Activated naive CD8-positive, alpha-beta T cell treated with anti-CD3 and anti-CD28 coated beads, Interleukin-2, amount 50 U/mL, for 24 hours (primary cell): ENCODE measurements around the gene ARHGAP10.

ENCODE experiments used
- ATAC-seq: fragments of 150-1000 bp; cut with Tn5 transposase; one replicate; pipeline ENCODE4 v1.10.0; 2021
- DNase-seq: peaks from one replicate; pipeline ENCODE4 v3.0.0; 2021
- H3K27ac Mint-ChIP-seq: one replicate; pipeline ENCODE4 v1.8.0; 2021; ENCODE audit warnings: mild to moderate bottlenecking, mixed read lengths
- H3K27me3 Mint-ChIP-seq: one replicate; pipeline ENCODE4 v1.8.0; 2021; ENCODE audit warnings: mixed read lengths
- H3K36me3 Mint-ChIP-seq: one replicate; pipeline ENCODE4 v1.8.0; 2021; ENCODE audit warnings: low read depth, mixed read lengths
- H3K4me1 Mint-ChIP-seq: one replicate; pipeline ENCODE4 v1.8.0; 2021; ENCODE audit warnings: mixed read lengths
- H3K4me3 Mint-ChIP-seq: one replicate; pipeline ENCODE4 v1.8.0; 2021; ENCODE audit warnings: mild to moderate bottlenecking, moderate library complexity, mixed read lengths
- H3K9me3 Mint-ChIP-seq: one replicate; pipeline ENCODE4 v1.8.0; 2021; ENCODE audit warnings: mixed read lengths

Gene ARHGAP10

GRCh38 chr4:147717878-147718277 lies 14.0 kb upstream of the ARHGAP10 start:
- Mint-ChIP-seq H3K27ac (no peak overlapping the region), H3K4me1 (no peaks in the 10 kb centered on the region), H3K4me3 (no peak overlapping the region), H3K27me3 (peaks cover 7% of the 10 kb centered on the region), H3K9me3 (no peaks in the 10 kb centered on the region), H3K36me3 (no peaks in the 10 kb centered on the region)
- ATAC-seq, result no peak
- no peak for DNase-seq

DNA sequence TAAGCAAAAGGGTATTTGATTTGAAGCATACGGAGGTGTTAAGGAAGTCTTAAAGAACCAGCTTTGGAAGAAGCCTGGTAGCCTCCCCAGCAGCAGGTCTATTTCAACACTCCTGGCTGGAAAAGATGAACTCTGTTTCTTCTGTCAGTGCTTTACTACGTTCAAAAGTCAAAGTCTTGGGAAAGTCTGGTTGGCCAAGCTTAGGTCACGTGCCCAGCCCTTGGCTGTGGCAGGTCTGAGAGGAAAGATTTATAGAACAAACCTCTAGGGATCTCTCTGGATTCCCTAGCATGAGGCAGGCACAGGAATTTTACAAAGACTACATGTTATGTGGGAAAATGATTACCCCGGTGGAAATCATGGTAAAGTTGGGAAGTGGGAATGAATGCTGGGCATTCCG lies 8.6 kb upstream of the ARHGAP10 start:
- Mint-ChIP-seq H3K27me3 (peaks cover 4% of the 10 kb centered on the region), H3K9me3 (no peaks in the 10 kb centered on the region), H3K4me1 (no peaks in the 10 kb centered on the region), H3K4me3 (no peak overlapping the region), H3K27ac (no peak overlapping the region), H3K36me3 (no peaks in the 10 kb centered on the region)
- DNase-seq (no peak), ATAC-seq (no peak)

DNA sequence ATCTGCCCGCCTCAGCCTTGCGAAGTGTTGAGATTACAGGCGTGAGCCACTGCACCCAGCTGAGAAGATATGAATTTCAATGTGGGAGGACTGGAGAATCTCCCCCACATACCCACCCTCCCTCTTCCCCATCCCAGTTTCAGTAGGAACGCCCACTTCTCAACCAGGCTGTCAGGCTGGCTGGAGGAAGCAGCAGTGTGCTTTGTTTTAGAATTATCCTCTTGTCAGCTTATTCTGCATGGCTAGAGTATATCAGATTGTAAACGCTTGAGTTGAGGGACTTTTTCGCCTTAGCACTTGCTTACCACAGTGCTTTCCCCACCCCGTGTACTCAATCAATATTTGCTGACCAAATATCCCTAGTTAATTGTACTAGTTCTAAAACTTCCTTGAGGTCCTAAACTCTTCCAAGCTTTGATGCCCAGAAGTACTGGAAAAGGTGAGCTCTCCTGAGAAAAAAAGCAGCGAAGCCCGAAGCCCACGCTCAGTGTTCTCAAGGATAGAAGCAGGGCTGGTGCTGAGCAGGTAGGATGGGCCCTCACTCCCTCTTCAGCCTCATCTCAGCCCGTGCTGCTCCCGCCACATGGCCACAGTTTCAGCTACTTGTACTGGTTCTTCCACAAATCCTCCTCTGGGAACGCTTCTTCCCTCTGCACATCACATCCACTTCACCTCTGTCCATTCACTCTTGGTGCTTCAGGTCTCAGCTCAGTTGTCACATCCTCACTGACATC lies 7.3 kb upstream of the ARHGAP10 start:
- ATAC-seq (no peak), DNase-seq (no peak)
- no peak overlapping the region for H3K27ac Mint-ChIP-seq
- no peaks in the 10 kb centered on the region for H3K36me3 Mint-ChIP-seq
- peaks cover 4% of the 10 kb centered on the region for H3K27me3 Mint-ChIP-seq
- no peaks in the 10 kb centered on the region for H3K9me3 Mint-ChIP-seq
- H3K4me3 Mint-ChIP-seq, result no peak overlapping the region
- H3K4me1 Mint-ChIP-seq, result no peaks in the 10 kb centered on the region

DNA sequence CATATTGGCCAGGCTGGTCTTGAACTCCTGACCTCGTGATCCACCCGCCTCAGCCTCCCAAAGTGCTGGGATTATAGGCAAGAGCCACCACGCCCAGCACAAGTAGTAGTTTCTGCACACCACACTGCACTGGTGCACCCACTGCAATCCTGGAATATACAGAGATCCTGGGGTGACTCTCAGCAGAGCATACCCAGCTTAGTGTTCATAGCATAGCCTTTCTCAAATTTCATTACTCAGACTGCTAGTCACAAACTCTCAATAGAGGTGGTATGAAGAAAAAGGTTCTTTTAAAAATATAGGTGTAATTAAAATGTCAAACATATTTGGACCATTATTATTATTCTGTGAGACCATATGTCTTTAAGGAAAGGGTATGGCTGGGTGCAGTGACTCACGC lies 6.2 kb upstream of the ARHGAP10 start:
- H3K9me3 Mint-ChIP-seq, result no peaks in the 10 kb centered on the region
- no peaks in the 10 kb centered on the region for H3K36me3 Mint-ChIP-seq
- no peak for DNase-seq
- no peaks in the 10 kb centered on the region for H3K4me1 Mint-ChIP-seq
- H3K27ac Mint-ChIP-seq, result no peak overlapping the region
- peaks cover 4% of the 10 kb centered on the region for H3K27me3 Mint-ChIP-seq
- no peak for ATAC-seq
- no peak overlapping the region for H3K4me3 Mint-ChIP-seq

GRCh38 chr4:147727476-147728028 lies 4.3 kb upstream of the ARHGAP10 start:
- Mint-ChIP-seq H3K9me3 (no peaks in the 10 kb centered on the region), H3K27ac (no peak overlapping the region), H3K4me1 (peaks cover 9% of the 10 kb centered on the region), H3K27me3 (peaks cover 4% of the 10 kb centered on the region), H3K4me3 (no peak overlapping the region), H3K36me3 (no peaks in the 10 kb centered on the region)
- DNase-seq (no peak), ATAC-seq (no peak)

GRCh38 chr4:147730333-147730732 lies 1.6 kb upstream of the ARHGAP10 start:
- H3K27ac Mint-ChIP-seq, result no peak overlapping the region
- no peaks in the 10 kb centered on the region for H3K9me3 Mint-ChIP-seq
- ATAC-seq, result no peak
- no peak overlapping the region for H3K4me3 Mint-ChIP-seq
- H3K27me3 Mint-ChIP-seq, result peaks cover 11% of the 10 kb centered on the region
- no peak for DNase-seq
- H3K4me1 Mint-ChIP-seq, result peaks cover 25% of the 10 kb centered on the region
- H3K36me3 Mint-ChIP-seq, result no peaks in the 10 kb centered on the region

GRCh38 chr4:147732518-147733235 lies 789 bp downstream of the ARHGAP10 start:
- DNase-seq, result peak; percentile 5
- H3K27ac Mint-ChIP-seq, result peak overlapping the region; percentile 72

GRCh38 chr4:147733716-147734344 lies 1.9 kb downstream of the ARHGAP10 start:
- no peak for DNase-seq
- Mint-ChIP-seq H3K27ac (no peak overlapping the region), H3K36me3 (no peaks in the 10 kb centered on the region), H3K4me1 (peaks cover 28% of the 10 kb centered on the region), H3K9me3 (no peaks in the 10 kb centered on the region), H3K4me3 (peak overlapping the region; percentile 86), H3K27me3 (peaks cover 12% of the 10 kb centered on the region)
- no peak for ATAC-seq

More at GRCh38 chr4:147732518-147733235, 789 bp downstream of the ARHGAP10 start:
- Mint-ChIP-seq H3K4me3 (peak overlapping the region; percentile 86), H3K4me1 (peaks cover 28% of the 10 kb centered on the region), H3K36me3 (no peaks in the 10 kb centered on the region), H3K9me3 (no peaks in the 10 kb centered on the region), H3K27me3 (peaks cover 12% of the 10 kb centered on the region)
- peak; percentile 17 for ATAC-seq

DNA sequence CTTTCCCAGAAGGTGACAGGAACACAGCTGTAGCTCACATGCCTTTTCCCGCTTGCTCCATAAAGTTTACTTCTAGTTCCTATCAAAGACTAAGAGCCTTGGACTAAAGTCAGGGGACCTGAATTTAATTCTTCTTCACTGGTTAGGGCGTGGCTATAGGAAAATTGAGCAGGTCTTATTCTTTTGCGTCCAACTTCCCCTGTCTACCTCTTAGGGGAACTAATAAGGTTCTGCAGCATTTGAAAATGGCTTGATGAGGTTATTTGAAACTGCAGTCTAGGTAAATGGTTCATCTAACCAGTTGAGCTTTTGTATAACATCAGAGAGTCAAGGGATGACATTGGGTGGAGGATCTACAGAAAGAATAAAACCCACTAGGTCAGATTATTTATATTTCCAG lies 2.6 kb downstream of the ARHGAP10 start:
- H3K4me1 Mint-ChIP-seq, result peaks cover 28% of the 10 kb centered on the region
- no peak for ATAC-seq
- H3K27ac Mint-ChIP-seq, result no peak overlapping the region
- H3K36me3 Mint-ChIP-seq, result no peaks in the 10 kb centered on the region
- no peak overlapping the region for H3K4me3 Mint-ChIP-seq
- no peak for DNase-seq
- peaks cover 12% of the 10 kb centered on the region for H3K27me3 Mint-ChIP-seq
- H3K9me3 Mint-ChIP-seq, result no peaks in the 10 kb centered on the region

- H3K27me3 Mint-ChIP-seq, result peaks cover 12% of the 10 kb centered on the region
- no peak overlapping the region for H3K27ac Mint-ChIP-seq
- no peak overlapping the region for H3K4me3 Mint-ChIP-seq
These were observed 3.8 kb downstream of the ARHGAP10 start for GRCh38 chr4:147735413-147736301.

GRCh38 chr4:147736458-147736857 lies 4.6 kb downstream of the ARHGAP10 start:
- H3K27ac Mint-ChIP-seq, result no peak overlapping the region
- no peak for ATAC-seq

More at GRCh38 chr4:147735413-147736301, 3.8 kb downstream of the ARHGAP10 start:
- no peaks in the 10 kb centered on the region for H3K36me3 Mint-ChIP-seq
- ATAC-seq, result no peak
- H3K9me3 Mint-ChIP-seq, result no peaks in the 10 kb centered on the region
- H3K4me1 Mint-ChIP-seq, result peaks cover 28% of the 10 kb centered on the region
- no peak for DNase-seq

GRCh38 chr4:147737623-147738022 lies 5.7 kb downstream of the ARHGAP10 start:
- H3K36me3 Mint-ChIP-seq, result no peaks in the 10 kb centered on the region
- DNase-seq (no peak), ATAC-seq (no peak)
- H3K27me3 Mint-ChIP-seq, result peaks cover 12% of the 10 kb centered on the region
- no peak overlapping the region for H3K4me3 Mint-ChIP-seq
- peaks cover 19% of the 10 kb centered on the region for H3K4me1 Mint-ChIP-seq
- no peaks in the 10 kb centered on the region for H3K9me3 Mint-ChIP-seq
- H3K27ac Mint-ChIP-seq, result no peak overlapping the region

More at GRCh38 chr4:147736458-147736857, 4.6 kb downstream of the ARHGAP10 start:
- Mint-ChIP-seq H3K4me3 (no peak overlapping the region), H3K4me1 (peaks cover 23% of the 10 kb centered on the region), H3K36me3 (no peaks in the 10 kb centered on the region), H3K9me3 (no peaks in the 10 kb centered on the region), H3K27me3 (peaks cover 12% of the 10 kb centered on the region)
- no peak for DNase-seq

DNA sequence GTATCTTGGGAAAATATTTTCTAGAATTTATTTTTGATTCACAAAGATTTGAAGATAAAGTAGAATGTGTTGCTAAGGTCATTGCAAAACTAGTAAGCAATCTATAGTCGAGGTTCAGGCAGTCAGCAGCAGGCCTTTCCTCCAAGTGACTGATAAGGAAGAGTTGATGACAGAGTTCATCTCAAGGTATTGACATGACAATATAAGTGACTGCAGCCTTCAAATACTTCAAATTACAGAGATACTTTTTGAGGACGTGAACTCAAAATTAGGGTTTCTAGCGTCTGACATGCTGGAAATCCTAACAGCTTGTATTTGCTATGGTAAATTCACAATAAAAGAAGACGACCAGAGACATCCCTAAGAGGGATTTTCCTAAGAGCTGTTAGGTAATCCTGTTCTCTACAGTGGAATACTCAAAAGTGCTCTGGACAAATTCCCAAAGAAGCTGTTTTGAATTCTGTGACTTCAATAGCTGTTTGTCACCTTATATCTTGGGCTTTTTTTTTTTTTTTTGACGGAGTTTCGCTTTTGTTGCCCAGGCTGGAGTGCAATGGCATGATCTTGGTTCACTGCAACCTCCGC lies 7.4 kb downstream of the ARHGAP10 start:
- no peak for ATAC-seq
- H3K36me3 Mint-ChIP-seq, result no peaks in the 10 kb centered on the region
- no peaks in the 10 kb centered on the region for H3K9me3 Mint-ChIP-seq
- no peak for DNase-seq
- peaks cover 4% of the 10 kb centered on the region for H3K27me3 Mint-ChIP-seq
- H3K27ac Mint-ChIP-seq, result no peak overlapping the region
- H3K4me1 Mint-ChIP-seq, result peaks cover 5% of the 10 kb centered on the region
- no peak overlapping the region for H3K4me3 Mint-ChIP-seq

- Mint-ChIP-seq H3K27ac (no peak overlapping the region), H3K4me1 (peaks cover 4% of the 10 kb centered on the region), H3K27me3 (peaks cover 2% of the 10 kb centered on the region), H3K36me3 (no peaks in the 10 kb centered on the region), H3K4me3 (no peak overlapping the region), H3K9me3 (no peaks in the 10 kb centered on the region)
- no peak for DNase-seq
- ATAC-seq, result no peak
These were observed 8.3 kb downstream of the ARHGAP10 start for GRCh38 chr4:147740176-147740575.
